HCT116 (cell line): ENCODE measurements around the gene WDR5. TPM values are rescaled to one million over a fixed set of nuclear protein-coding genes. Genes with fewer than 3 reads are reported as not detected.

Experiments
- ATAC-seq: fragments of 200-7000 bp; cut with Tn5 transposase; 2 replicates; pipeline ENCODE4 v1.9.1; 2020; ENCODE audit warnings: mild to moderate bottlenecking, moderate library complexity
- BruUV-seq: library from RNA; stranded (reverse); fragments of 400-500 nt; replicated peaks from 2 replicates; lab custom pipeline; 2021; lab: Mats Ljungman, UMichigan
- CTCF ChIA-PET: fragments of 300-600 bp; sonication (Branson Sonifier 250); formaldehyde crosslinking; loops from one replicate; lab custom pipeline; 2021; ENCODE audit warnings: antibody characterized with exemption; lab: Charles Lee
- POLR2A ChIA-PET: fragments of 300-600, 350-600 bp; sonication (Branson Sonifier 250); formaldehyde crosslinking; loops from one replicate; lab custom pipeline; 2021; ENCODE audit warnings: antibody characterized with exemption; lab: Charles Lee
- RAD21 ChIA-PET, 2 experiments: fragments of 300-600 bp; sonication (Branson Sonifier 250); formaldehyde crosslinking; loops; one replicate each; lab custom pipeline; 2023; ENCODE audit warnings: low total read pairs in 2 of 2; ENCODE audit not compliant: uncharacterized antibody in 2 of 2, unreplicated experiment in 2 of 2, low non-redundant PET in 1 of 2; lab: Charles Lee
- DNase-seq: peaks from one replicate; pipeline ENCODE4 v3.0.0-alpha.2; 2010; ENCODE audit warnings: low read depth, low spot score
- H2AFZ ChIP-seq: fragments of 200-600 bp; shearing (Covaris generic), sonication (generic); 2 replicates; pipeline ENCODE4 v1.6.1; 2017; ENCODE audit warnings: low read depth, mixed run types, mixed read lengths, antibody characterized with exemption, low read length; ENCODE audit not compliant: poor library complexity, severe bottlenecking
- H3K27ac ChIP-seq: 2 replicates; pipeline ENCODE4 v1.5.1; 2012; ENCODE audit warnings: low read depth, low read length
- H3K27me3 ChIP-seq: fragments of 200-600 bp; sonication (generic); 2 replicates; pipeline ENCODE4 v1.6.1; 2016; ENCODE audit warnings: mixed run types, low read length, mixed read lengths; ENCODE audit not compliant: insufficient read depth
- H3K36me3 ChIP-seq, 2 experiments: fragments of 200-500 bp in 1 of 2; fragments of 200-600 bp in 1 of 2; sonication (Bioruptor generic) in 1 of 2; sonication (generic) in 1 of 2; 2 replicates each; pipeline versions ENCODE4 v1.5.1 to v1.6.1; 2014 to 2016; ENCODE audit warnings: low read length in 2 of 2, inconsistent platforms in 1 of 2, mixed read lengths in 1 of 2, mixed run types in 1 of 2; ENCODE audit not compliant: insufficient read depth in 2 of 2, control insufficient read depth in 1 of 2
- H3K4me1 ChIP-seq, 2 experiments: fragments of 200-600 bp in 1 of 2; sonication (generic) in 1 of 2; 2 replicates each; pipeline versions ENCODE4 v1.5.1 to v1.6.1; 2012 to 2017; ENCODE audit warnings: low read length in 2 of 2, inconsistent platforms in 1 of 2, mild to moderate bottlenecking in 1 of 2, mixed read lengths in 1 of 2, mixed run types in 1 of 2, moderate library complexity in 1 of 2; ENCODE audit not compliant: insufficient read depth in 2 of 2, control insufficient read depth in 1 of 2
- H3K4me2 ChIP-seq: fragments of 200-600 bp; sonication (generic); 2 replicates; pipeline ENCODE4 v1.6.1; 2017; ENCODE audit warnings: mixed run types, low read length, mixed read lengths
- H3K4me3 ChIP-seq, 2 experiments: fragments of 200-600 bp in 1 of 2; sonication (generic) in 1 of 2; replicated peaks in 1 of 2; 2 replicates each; pipeline ENCODE4 v1.5.1; 2011 to 2016; ENCODE audit warnings: low read length in 2 of 2, control low read depth in 1 of 2, low read depth in 1 of 2, mild to moderate bottlenecking in 1 of 2, mixed read lengths in 1 of 2, mixed run types in 1 of 2
- H3K79me2 ChIP-seq: fragments of 200-600 bp; sonication (generic); 2 replicates; pipeline ENCODE4 v1.6.1; 2017; ENCODE audit warnings: mild to moderate bottlenecking, mixed run types, low read length, moderate library complexity, mixed read lengths; ENCODE audit not compliant: insufficient read depth
- H3K9ac ChIP-seq: fragments of 200-600 bp; sonication (generic); 2 replicates; pipeline ENCODE4 v1.6.1; 2016; ENCODE audit warnings: low read length, mixed read lengths
- H3K9me2 ChIP-seq: fragments of 200-600 bp; sonication (generic), shearing (Covaris generic); 2 replicates; pipeline ENCODE4 v1.6.1; 2017; ENCODE audit warnings: mixed run types, mild to moderate bottlenecking, moderate library complexity; ENCODE audit not compliant: insufficient read depth
- H3K9me3 ChIP-seq, 2 experiments: fragments of 200-500 bp in 1 of 2; fragments of 200-600 bp in 1 of 2; sonication (Bioruptor generic) in 1 of 2; sonication (generic) in 1 of 2; 2 replicates each; pipeline ENCODE4 v1.6.1; 2014 to 2017; ENCODE audit warnings: low read length in 2 of 2, mixed read lengths in 2 of 2, inconsistent platforms in 1 of 2, low read depth in 1 of 2, mild to moderate bottlenecking in 1 of 2, mixed run types in 1 of 2, moderate library complexity in 1 of 2; ENCODE audit not compliant: control insufficient read depth in 1 of 2, insufficient read depth in 1 of 2
- H4K20me1 ChIP-seq: fragments of 200-600 bp; sonication (generic), shearing (Covaris generic); 2 replicates; pipeline ENCODE4 v1.6.1; 2017; ENCODE audit warnings: mixed run types, mild to moderate bottlenecking, moderate library complexity; ENCODE audit not compliant: insufficient read depth
- CTCF ChIP-seq, 3 experiments: fragments of 200-600 bp in 1 of 3; sonication (generic) in 1 of 3; IDR thresholded peaks in 2 of 3; conservative IDR thresholded peaks in 1 of 3; 2 replicates each; pipeline ENCODE4 v1.5.1; 2012 to 2017; ENCODE audit warnings: low read depth in 2 of 3, low read length in 2 of 3, antibody characterized with exemption in 1 of 3, borderline replicate concordance in 1 of 3, control low read depth in 1 of 3, mild to moderate bottlenecking in 1 of 3, mixed read lengths in 1 of 3, mixed run types in 1 of 3, moderate library complexity in 1 of 3; ENCODE audit not compliant: insufficient read depth in 1 of 3
- ELF1 ChIP-seq: IDR thresholded peaks from 2 replicates; pipeline ENCODE4 v1.6.1; 2012; ENCODE audit warnings: low read depth, borderline replicate concordance
- EZH2 ChIP-seq: fragments of 200-600 bp; sonication (generic); IDR thresholded peaks from 2 replicates; pipeline ENCODE4 v1.6.1; 2017; ENCODE audit warnings: antibody characterized with exemption, mixed run types
- POLR2AphosphoS5 ChIP-seq: IDR thresholded peaks from 2 replicates; pipeline ENCODE4 v1.6.1; 2011; ENCODE audit warnings: mild to moderate bottlenecking, low read depth, low read length, moderate library complexity
- SIN3A ChIP-seq: IDR thresholded peaks from 2 replicates; pipeline ENCODE4 v1.6.1; 2012; ENCODE audit warnings: low read depth
- SP1 ChIP-seq: IDR thresholded peaks from 2 replicates; pipeline ENCODE4 v1.6.1; 2012; ENCODE audit warnings: low read depth
- ZBTB33 ChIP-seq: IDR thresholded peaks from 2 replicates; pipeline ENCODE4 v1.6.1; 2011; ENCODE audit warnings: mild to moderate bottlenecking, low read length, moderate library complexity; ENCODE audit not compliant: insufficient replicate concordance; ENCODE audit errors: extremely low read depth
- ZFX ChIP-seq: fragments of 450-650 bp; IDR thresholded peaks from 2 replicates; pipeline ENCODE4 v1.6.1; 2017
- intact Hi-C: fragments of 100-400 bp; cut with micrococcal nuclease; formaldehyde crosslinking; loops from 2 replicates; pipeline ENCODE4 v1.10.0; 2022
- total RNA-seq: library from RNA; stranded (reverse); gene quantifications from one replicate; pipeline ENCODE4 v1.2.1, GENCODE V29; 2021; ENCODE audit not compliant: unreplicated experiment

The WDR5 gene
- total RNA-seq, 1 experiment from 2014 or later, result 55.8 TPM

- TF ChIP-seq ZBTB33 (no peak), SP1 (no peak), ZFX (no peak), ELF1 (no peak), EZH2 (no peak), SIN3A (no peak)
These were observed 50.7 kb downstream of the WDR5 start (continued) for GRCh38 chr9:134186471-134187109.

GRCh38 chr9:134187110-134187531 lies 51.2 kb downstream of the WDR5 start:
- no peak overlapping the region for H2AFZ ChIP-seq
- no peaks in the 10 kb centered on the region for H3K79me2 ChIP-seq
- H3K4me1 ChIP-seq, result no peaks in the 10 kb centered on the region
- CTCF ChIA-PET, result no interaction called here
- H3K9ac ChIP-seq, result no peak overlapping the region
- H3K4me2 ChIP-seq, result no peak overlapping the region
- no TSS peak for BruUV-seq
- H3K9me3 ChIP-seq, result no peaks in the 10 kb centered on the region; a peak in 1 of 4 replicates
- TF ChIP-seq POLR2AphosphoS5 (no peak), CTCF (IDR thresholded peaks at IDR 0.05 in 2 of 3, conservative IDR thresholded peaks at IDR 0.05 in 1 of 3; ENCODE audit: borderline replicate concordance in 1 of 3, insufficient read depth in 1 of 3, low read depth in 2 of 3, low read length in 2 of 3) (peak in 1 of 3 experiments; percentile 30; a peak in 3 of 6 replicates)
- no peaks in the 10 kb centered on the region for H3K36me3 ChIP-seq
- no peaks in the 10 kb centered on the region for H3K9me2 ChIP-seq
- DNase-seq, result no peak
- H4K20me1 ChIP-seq, result no peaks in the 10 kb centered on the region
- RAD21 ChIA-PET, result no interaction called here
- ATAC-seq, result peak; percentile 71
- H3K4me3 ChIP-seq, result no peak overlapping the region
- intact Hi-C loops, result no loop called here
- no peaks in the 10 kb centered on the region for H3K27me3 ChIP-seq
- no peak overlapping the region for H3K27ac ChIP-seq
- POLR2A ChIA-PET, result no interaction called here
